GM12878 (cell line): ENCODE data around the gene RNF223. TPM values are rescaled to one million over a fixed set of nuclear protein-coding genes. Genes with fewer than 3 reads are reported as not detected.

ENCODE experiments used
- ATAC-seq: fragments of 200-7000 bp; cut with Tn5 transposase; 3 replicates; pipeline ENCODE4 v1.9.1; 2020; ENCODE audit warnings: mild to moderate bottlenecking, moderate library complexity
- BruUV-seq: library from RNA; stranded (reverse); fragments of 400-500 nt; replicated peaks from 2 replicates; lab custom pipeline; 2021; lab: Mats Ljungman, UMichigan
- CTCF ChIA-PET: fragments of 300-600 bp; sonication (Branson Sonifier 250); formaldehyde crosslinking; extraction: SDS; loops from one replicate; lab custom pipeline; 2021; ENCODE audit warnings: inconsistent platforms; lab: Yijun Ruan, JAX
- POLR2A ChIA-PET: fragments of 350-600 bp; formaldehyde crosslinking; extraction: SDS; loops from one replicate; lab custom pipeline; 2021; ENCODE audit warnings: inconsistent platforms; lab: Charles Lee
- RAD21 ChIA-PET: fragments of 300-600 bp; sonication (Branson Sonifier 250); formaldehyde crosslinking; loops from one replicate; lab custom pipeline; 2023; ENCODE audit warnings: antibody characterized with exemption; ENCODE audit not compliant: unreplicated experiment; lab: Charles Lee
- SMC1A ChIA-PET: fragments of 300-600 bp; sonication (Branson Sonifier 250); formaldehyde crosslinking; loops from one replicate; lab custom pipeline; 2023; ENCODE audit not compliant: unreplicated experiment, uncharacterized antibody; lab: Charles Lee
- DNase-seq: peaks from one replicate; pipeline ENCODE4 v3.0.0-alpha.2; 2011; ENCODE audit warnings: low read depth, low spot score
- FAIRE-seq: peaks from 3 replicates; lab custom pipeline; 2011; peaks lifted over from hg19 to GRCh38; lab: Jason Lieb, UNC
- H2AFZ ChIP-seq: 2 replicates; pipeline ENCODE4 v1.6.0; 2011; ENCODE audit warnings: low read depth, low read length, control low read depth; ENCODE audit not compliant: control insufficient read depth
- H3K27ac ChIP-seq: 2 replicates; pipeline ENCODE4 v1.5.1; 2011; ENCODE audit warnings: control low read depth; ENCODE audit not compliant: control insufficient read depth, insufficient read depth
- H3K27me3 ChIP-seq, 2 experiments: replicated peaks in 1 of 2; 2 replicates each; pipeline versions ENCODE4 v1.6.0 to v1.6.1; 2011; ENCODE audit warnings: low read length in 1 of 2; ENCODE audit not compliant: control insufficient read depth in 2 of 2, insufficient read depth in 2 of 2
- H3K36me3 ChIP-seq, 2 experiments: 2 replicates each; pipeline ENCODE4 v1.5.1; 2011; ENCODE audit warnings: low read length in 1 of 2; ENCODE audit not compliant: control insufficient read depth in 2 of 2, insufficient read depth in 2 of 2
- H3K4me1 ChIP-seq: 2 replicates; pipeline ENCODE4 v1.6.1; 2011; ENCODE audit warnings: mild to moderate bottlenecking, low read length, moderate library complexity, mixed read lengths; ENCODE audit not compliant: control insufficient read depth, insufficient read depth
- H3K4me2 ChIP-seq: 2 replicates; pipeline ENCODE4 v1.6.0; 2011; ENCODE audit warnings: control low read depth; ENCODE audit not compliant: control insufficient read depth, insufficient read depth
- H3K4me3 ChIP-seq: fragments of 200-600 bp; sonication (generic); 2 replicates; pipeline ENCODE4 v1.5.1; 2016
- H3K79me2 ChIP-seq: 2 replicates; pipeline ENCODE4 v1.6.0; 2011; ENCODE audit warnings: low read length; ENCODE audit not compliant: control insufficient read depth, insufficient read depth
- H3K9ac ChIP-seq: 2 replicates; pipeline ENCODE4 v1.8.0; 2011; ENCODE audit warnings: low read length, control low read depth, mixed read lengths; ENCODE audit not compliant: control insufficient read depth, insufficient read depth
- H3K9me3 ChIP-seq: replicated peaks from 3 replicates; pipeline ENCODE4 v1.5.1; 2011; ENCODE audit warnings: mild to moderate bottlenecking, low read length; ENCODE audit not compliant: control insufficient read depth, insufficient read depth
- H4K20me1 ChIP-seq: 2 replicates; pipeline ENCODE4 v1.6.0; 2011; ENCODE audit not compliant: control insufficient read depth, insufficient read depth
- BACH1 ChIP-seq: fragments of 450-650 bp; IDR thresholded peaks from 2 replicates; pipeline ENCODE4 v1.6.1; 2017; ENCODE audit warnings: mild to moderate bottlenecking, borderline replicate concordance
- CBX3 ChIP-seq: fragments of 200-600 bp; sonication (generic); IDR thresholded peaks from 2 replicates; pipeline ENCODE4 v1.6.1; 2016; ENCODE audit warnings: low read depth, borderline replicate concordance
- HDGF ChIP-seq: fragments of 450-650 bp; IDR thresholded peaks from 2 replicates; pipeline ENCODE4 v1.6.1; 2016; ENCODE audit warnings: antibody characterized with exemption
- NFIC ChIP-seq: IDR thresholded peaks from 2 replicates; pipeline ENCODE4 v1.6.1; 2012; ENCODE audit warnings: low read depth, mild to moderate bottlenecking, inconsistent platforms, low read length, moderate library complexity
- RB1 ChIP-seq: fragments of 450-650 bp; formaldehyde crosslinking; IDR thresholded peaks from 2 replicates; pipeline ENCODE4 v1.6.1; 2017; ENCODE audit warnings: mild to moderate bottlenecking, borderline replicate concordance
- STAT1 ChIP-seq: fragments of 450-650 bp; conservative IDR thresholded peaks from 2 replicates; pipeline ENCODE4 v1.6.1; 2014; ENCODE audit warnings: antibody characterized with exemption, mild to moderate bottlenecking
- TCF3 ChIP-seq: IDR thresholded peaks from 2 replicates; pipeline ENCODE4 v1.6.1; 2012; ENCODE audit warnings: low read depth, mild to moderate bottlenecking, low read length, borderline replicate concordance; ENCODE audit not compliant: insufficient read depth
- WGBS: methylation state at CpG from one replicate; pipeline ENCODE4 v1.1.6; 2016; ENCODE audit warnings: low lambda C conversion rate; ENCODE audit not compliant: insufficient replicate concordance, insufficient coverage; ENCODE audit errors: missing lambda C conversion rate; 5-methylcytosine and 5-hydroxymethylcytosine counted together
- in situ Hi-C: fragments of 300-500 bp; cut with MboI; formaldehyde crosslinking; loops from 9 replicates; pipeline ENCODE4 v1.14.3; 2018; ENCODE audit warnings: mixed read lengths
- intact Hi-C: fragments of 100-400 bp; cut with micrococcal nuclease; formaldehyde crosslinking; loops from one replicate; pipeline ENCODE4 v1.14.2; 2022; ENCODE audit not compliant: unreplicated experiment
- polyA plus RNA-seq, 11 experiments: library from polyadenylated mRNA; depleted of rRNA in 4 of 11; unstranded in 6 of 11; stranded (reverse) in 5 of 11; fragments of >200 nt; fragmentation: Nextera tagmentation in 4 of 11; fragmentation: Illumina TruSeq in 1 of 11; extraction: Ambion mirVana in 4 of 11; extraction: Trizol in 1 of 11; gene quantifications; 1 replicate in 1 of 11; 2 replicates in 10 of 11; pipeline versions ENCODE4 v1.2.1 to v1.2.3, GENCODE V29; 2011 to 2016; ENCODE audit warnings: inconsistent platforms in 2 of 11, missing spikeins in 2 of 11, low read depth in 1 of 11
- total RNA-seq, 4 experiments: library from RNA; depleted of rRNA in 3 of 4; stranded (reverse); fragments of >200 nt in 3 of 4; fragmentation: Illumina TruSeq in 1 of 4; extraction: Trizol in 1 of 4; gene quantifications; 2 replicates each; pipeline versions ENCODE4 v1.2.1 to v1.2.3, GENCODE V29; 2013 to 2021
- TF ChIP-seq, protein P1 (sequence below): IDR thresholded peaks from 2 replicates; pipeline ENCODE4 v1.6.1; 2012; ENCODE audit warnings: improper control_type of control experiment, low read depth, low read length; ENCODE audit not compliant: insufficient replicate concordance
- TF ChIP-seq, protein P2 (sequence below): fragments of 450-650 bp; IDR thresholded peaks from 2 replicates; pipeline ENCODE4 v1.6.1; 2016; ENCODE audit warnings: mild to moderate bottlenecking, moderate library complexity, borderline replicate concordance
- TF ChIP-seq, protein P3 (sequence below): fragments of 450-650 bp; formaldehyde crosslinking; IDR thresholded peaks from 2 replicates; pipeline ENCODE4 v1.4.0; 2022; ENCODE audit warnings: mild to moderate bottlenecking, moderate library complexity

The RNF223 gene
- total and polyA plus RNA-seq, 10 of the 15 experiments (the other 5 are each of a cell fraction or from before 2014, with no cell fraction given): 0.06 TPM; not detected in 9

DNA sequence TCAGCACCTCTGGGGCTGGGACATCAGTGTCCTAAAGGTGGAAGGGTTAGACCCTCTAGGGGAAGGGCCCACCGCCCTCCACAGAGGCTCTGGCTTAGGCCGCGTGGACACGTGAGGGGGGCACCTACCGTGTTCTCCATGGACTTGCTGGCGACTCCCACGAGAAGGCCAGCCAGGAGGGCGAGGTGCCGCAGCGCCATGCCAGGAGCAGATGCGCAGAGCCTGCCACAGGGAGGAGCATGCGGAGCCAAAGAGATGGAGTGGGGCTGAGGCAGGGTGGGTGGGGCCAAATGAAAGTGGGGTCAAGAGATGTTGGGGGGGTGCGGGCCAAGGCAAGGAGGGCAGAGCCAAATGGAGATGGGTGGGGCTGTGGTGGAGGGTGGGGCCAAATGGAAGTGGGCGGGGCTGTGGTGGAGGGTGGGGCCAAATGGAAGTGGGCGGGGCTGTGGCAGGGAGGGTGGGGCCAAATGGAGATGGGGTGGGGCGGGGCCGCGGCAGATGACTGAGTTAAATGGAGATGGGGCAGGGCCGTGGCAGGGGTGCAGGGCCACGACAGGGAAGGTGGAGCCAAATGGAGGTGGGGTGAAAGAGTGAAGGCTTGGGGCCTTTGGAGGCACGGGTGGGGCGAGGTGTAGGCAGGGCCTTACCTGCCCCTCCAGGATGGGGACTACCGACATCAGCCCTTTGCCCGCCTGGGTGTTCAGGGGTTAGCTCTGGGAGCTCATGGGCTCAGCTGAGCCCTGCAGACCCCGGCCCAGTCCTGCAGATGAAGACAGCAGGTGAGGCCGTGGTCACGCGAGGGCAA lies 17.4 kb upstream of the RNF223 start:
- SMC1A ChIA-PET: no interaction called here
- Histone ChIP-seq H3K4me3 (no peak overlapping the region), H3K4me1 (peaks cover 7% of the 10 kb centered on the region; the same call in 1 of the 2 replicates), H3K9me3 (no peaks in the 10 kb centered on the region), H3K4me2 (no peak overlapping the region), H3K27me3 (no peaks in the 10 kb centered on the region), H4K20me1 (no peaks in the 10 kb centered on the region), H2AFZ (no peak overlapping the region), H3K27ac (no peak overlapping the region), H3K36me3 (no peaks in the 10 kb centered on the region), H3K9ac (no peak overlapping the region), H3K79me2 (no peaks in the 10 kb centered on the region)
- RAD21 ChIA-PET: no interaction called here
- ATAC-seq (peak; percentile 54), DNase-seq (no peak), FAIRE-seq (no peak)
- WGBS: 98% methylated on average over 25 of the region's 28 CpGs
- POLR2A ChIA-PET: no interaction called here
- intact Hi-C loops (no loop called here), in situ Hi-C loops (no loop called here)
- BruUV-seq: no TSS peak
- CTCF ChIA-PET: no interaction called here
- TF ChIP-seq HDGF (no peak), TCF3 (no peak), STAT1 (no peak), BACH1 (no peak), NFIC (no peak), CBX3 (no peak), RB1 (no peak)
- TF ChIP-seq, protein P1, sequence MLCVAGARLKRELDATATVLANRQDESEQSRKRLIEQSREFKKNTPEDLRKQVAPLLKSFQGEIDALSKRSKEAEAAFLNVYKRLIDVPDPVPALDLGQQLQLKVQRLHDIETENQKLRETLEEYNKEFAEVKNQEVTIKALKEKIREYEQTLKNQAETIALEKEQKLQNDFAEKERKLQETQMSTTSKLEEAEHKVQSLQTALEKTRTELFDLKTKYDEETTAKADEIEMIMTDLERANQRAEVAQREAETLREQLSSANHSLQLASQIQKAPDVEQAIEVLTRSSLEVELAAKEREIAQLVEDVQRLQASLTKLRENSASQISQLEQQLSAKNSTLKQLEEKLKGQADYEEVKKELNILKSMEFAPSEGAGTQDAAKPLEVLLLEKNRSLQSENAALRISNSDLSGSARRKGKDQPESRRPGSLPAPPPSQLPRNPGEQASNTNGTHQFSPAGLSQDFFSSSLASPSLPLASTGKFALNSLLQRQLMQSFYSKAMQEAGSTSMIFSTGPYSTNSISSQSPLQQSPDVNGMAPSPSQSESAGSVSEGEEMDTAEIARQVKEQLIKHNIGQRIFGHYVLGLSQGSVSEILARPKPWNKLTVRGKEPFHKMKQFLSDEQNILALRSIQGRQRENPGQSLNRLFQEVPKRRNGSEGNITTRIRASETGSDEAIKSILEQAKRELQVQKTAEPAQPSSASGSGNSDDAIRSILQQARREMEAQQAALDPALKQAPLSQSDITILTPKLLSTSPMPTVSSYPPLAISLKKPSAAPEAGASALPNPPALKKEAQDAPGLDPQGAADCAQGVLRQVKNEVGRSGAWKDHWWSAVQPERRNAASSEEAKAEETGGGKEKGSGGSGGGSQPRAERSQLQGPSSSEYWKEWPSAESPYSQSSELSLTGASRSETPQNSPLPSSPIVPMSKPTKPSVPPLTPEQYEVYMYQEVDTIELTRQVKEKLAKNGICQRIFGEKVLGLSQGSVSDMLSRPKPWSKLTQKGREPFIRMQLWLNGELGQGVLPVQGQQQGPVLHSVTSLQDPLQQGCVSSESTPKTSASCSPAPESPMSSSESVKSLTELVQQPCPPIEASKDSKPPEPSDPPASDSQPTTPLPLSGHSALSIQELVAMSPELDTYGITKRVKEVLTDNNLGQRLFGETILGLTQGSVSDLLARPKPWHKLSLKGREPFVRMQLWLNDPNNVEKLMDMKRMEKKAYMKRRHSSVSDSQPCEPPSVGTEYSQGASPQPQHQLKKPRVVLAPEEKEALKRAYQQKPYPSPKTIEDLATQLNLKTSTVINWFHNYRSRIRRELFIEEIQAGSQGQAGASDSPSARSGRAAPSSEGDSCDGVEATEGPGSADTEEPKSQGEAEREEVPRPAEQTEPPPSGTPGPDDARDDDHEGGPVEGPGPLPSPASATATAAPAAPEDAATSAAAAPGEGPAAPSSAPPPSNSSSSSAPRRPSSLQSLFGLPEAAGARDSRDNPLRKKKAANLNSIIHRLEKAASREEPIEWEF: no peak
- TF ChIP-seq, protein P2, sequence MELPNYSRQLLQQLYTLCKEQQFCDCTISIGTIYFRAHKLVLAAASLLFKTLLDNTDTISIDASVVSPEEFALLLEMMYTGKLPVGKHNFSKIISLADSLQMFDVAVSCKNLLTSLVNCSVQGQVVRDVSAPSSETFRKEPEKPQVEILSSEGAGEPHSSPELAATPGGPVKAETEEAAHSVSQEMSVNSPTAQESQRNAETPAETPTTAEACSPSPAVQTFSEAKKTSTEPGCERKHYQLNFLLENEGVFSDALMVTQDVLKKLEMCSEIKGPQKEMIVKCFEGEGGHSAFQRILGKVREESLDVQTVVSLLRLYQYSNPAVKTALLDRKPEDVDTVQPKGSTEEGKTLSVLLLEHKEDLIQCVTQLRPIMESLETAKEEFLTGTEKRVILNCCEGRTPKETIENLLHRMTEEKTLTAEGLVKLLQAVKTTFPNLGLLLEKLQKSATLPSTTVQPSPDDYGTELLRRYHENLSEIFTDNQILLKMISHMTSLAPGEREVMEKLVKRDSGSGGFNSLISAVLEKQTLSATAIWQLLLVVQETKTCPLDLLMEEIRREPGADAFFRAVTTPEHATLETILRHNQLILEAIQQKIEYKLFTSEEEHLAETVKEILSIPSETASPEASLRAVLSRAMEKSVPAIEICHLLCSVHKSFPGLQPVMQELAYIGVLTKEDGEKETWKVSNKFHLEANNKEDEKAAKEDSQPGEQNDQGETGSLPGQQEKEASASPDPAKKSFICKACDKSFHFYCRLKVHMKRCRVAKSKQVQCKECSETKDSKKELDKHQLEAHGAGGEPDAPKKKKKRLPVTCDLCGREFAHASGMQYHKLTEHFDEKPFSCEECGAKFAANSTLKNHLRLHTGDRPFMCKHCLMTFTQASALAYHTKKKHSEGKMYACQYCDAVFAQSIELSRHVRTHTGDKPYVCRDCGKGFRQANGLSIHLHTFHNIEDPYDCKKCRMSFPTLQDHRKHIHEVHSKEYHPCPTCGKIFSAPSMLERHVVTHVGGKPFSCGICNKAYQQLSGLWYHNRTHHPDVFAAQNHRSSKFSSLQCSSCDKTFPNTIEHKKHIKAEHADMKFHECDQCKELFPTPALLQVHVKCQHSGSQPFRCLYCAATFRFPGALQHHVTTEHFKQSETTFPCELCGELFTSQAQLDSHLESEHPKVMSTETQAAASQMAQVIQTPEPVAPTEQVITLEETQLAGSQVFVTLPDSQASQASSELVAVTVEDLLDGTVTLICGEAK: no peak
- TF ChIP-seq, protein P3, sequence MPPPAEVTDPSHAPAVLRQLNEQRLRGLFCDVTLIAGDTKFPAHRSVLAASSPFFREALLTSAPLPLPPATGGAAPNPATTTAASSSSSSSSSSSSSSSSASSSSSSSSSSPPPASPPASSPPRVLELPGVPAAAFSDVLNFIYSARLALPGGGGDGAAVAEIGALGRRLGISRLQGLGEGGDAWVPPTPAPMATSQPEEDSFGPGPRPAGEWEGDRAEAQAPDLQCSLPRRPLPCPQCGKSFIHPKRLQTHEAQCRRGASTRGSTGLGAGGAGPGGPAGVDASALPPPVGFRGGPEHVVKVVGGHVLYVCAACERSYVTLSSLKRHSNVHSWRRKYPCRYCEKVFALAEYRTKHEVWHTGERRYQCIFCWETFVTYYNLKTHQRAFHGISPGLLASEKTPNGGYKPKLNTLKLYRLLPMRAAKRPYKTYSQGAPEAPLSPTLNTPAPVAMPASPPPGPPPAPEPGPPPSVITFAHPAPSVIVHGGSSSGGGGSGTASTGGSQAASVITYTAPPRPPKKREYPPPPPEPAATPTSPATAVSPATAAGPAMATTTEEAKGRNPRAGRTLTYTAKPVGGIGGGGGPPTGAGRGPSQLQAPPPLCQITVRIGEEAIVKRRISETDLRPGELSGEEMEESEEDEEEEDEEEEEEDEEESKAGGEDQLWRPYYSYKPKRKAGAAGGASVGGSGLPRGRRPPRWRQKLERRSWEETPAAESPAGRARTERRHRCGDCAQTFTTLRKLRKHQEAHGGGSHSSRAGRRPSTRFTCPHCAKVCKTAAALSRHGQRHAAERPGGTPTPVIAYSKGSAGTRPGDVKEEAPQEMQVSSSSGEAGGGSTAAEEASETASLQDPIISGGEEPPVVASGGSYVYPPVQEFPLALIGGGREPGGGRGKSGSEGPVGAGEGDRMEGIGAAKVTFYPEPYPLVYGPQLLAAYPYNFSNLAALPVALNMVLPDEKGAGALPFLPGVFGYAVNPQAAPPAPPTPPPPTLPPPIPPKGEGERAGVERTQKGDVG (CRISPR knock-in tag): no peak
